IMR-90 (cell line): Measurements from ENCODE around the gene TOMM20. TPM values are rescaled to one million over a fixed set of nuclear protein-coding genes. Genes with fewer than 3 reads are reported as not detected.

Experiments used
- ATAC-seq: fragments of 200-7000 bp; cut with Tn5 transposase; 2 replicates; pipeline ENCODE4 v1.9.1; 2020; ENCODE audit warnings: low read depth, mild to moderate bottlenecking, moderate library complexity
- BruUV-seq: library from RNA; stranded (reverse); fragments of 400-500 nt; replicated peaks from 2 replicates; lab custom pipeline; 2021; lab: Mats Ljungman, UMichigan
- CTCF ChIA-PET: fragments of 300-600 bp; formaldehyde crosslinking; extraction: SDS; loops from one replicate; lab custom pipeline; 2021; ENCODE audit warnings: antibody characterized with exemption; lab: Yijun Ruan, JAX
- POLR2A ChIA-PET: fragments of 300-600 bp; sonication (Branson Sonifier 250); formaldehyde crosslinking; loops from one replicate; lab custom pipeline; 2022; ENCODE audit warnings: antibody characterized with exemption; ENCODE audit not compliant: unreplicated experiment; lab: Charles Lee
- DNase-seq: peaks from one replicate; pipeline ENCODE4 v3.0.0; 2013
- H2AFZ ChIP-seq: replicated peaks from 2 replicates; pipeline ENCODE3; 2013; ENCODE audit warnings: low read length, mild to moderate bottlenecking; ENCODE audit not compliant: poor library complexity
- H2AK5ac ChIP-seq: 2 replicates; pipeline ENCODE4 v1.6.1; 2013; ENCODE audit warnings: low read depth, low read length, inconsistent platforms
- H2AK9ac ChIP-seq: replicated peaks from 2 replicates; pipeline ENCODE3; 2013; ENCODE audit warnings: mild to moderate bottlenecking, low read depth, low read length, moderate library complexity; ENCODE audit not compliant: poor library complexity
- H2BK120ac ChIP-seq: 2 replicates; pipeline ENCODE4 v1.6.1; 2013; ENCODE audit warnings: low read depth, low read length, inconsistent platforms
- H2BK15ac ChIP-seq: 3 replicates; pipeline ENCODE4 v1.6.1; 2013; ENCODE audit warnings: low read depth, low read length, inconsistent platforms
- H2BK20ac ChIP-seq: 2 replicates; pipeline ENCODE4 v1.6.1; 2013; ENCODE audit warnings: low read depth, mild to moderate bottlenecking, inconsistent platforms, low read length, moderate library complexity
- H2BK5ac ChIP-seq: 2 replicates; pipeline ENCODE4 v1.6.1; 2013; ENCODE audit warnings: mild to moderate bottlenecking, low read depth, low read length, inconsistent platforms; ENCODE audit not compliant: poor library complexity, severe bottlenecking
- H3K14ac ChIP-seq: replicated peaks from 2 replicates; pipeline ENCODE4 v1.6.1; 2013; ENCODE audit warnings: low read depth, low read length, inconsistent platforms
- H3K18ac ChIP-seq: 2 replicates; pipeline ENCODE4 v1.6.1; 2013; ENCODE audit warnings: low read depth, low read length, control low read depth
- H3K23ac ChIP-seq: 2 replicates; pipeline ENCODE4 v1.6.1; 2013; ENCODE audit warnings: low read depth, low read length, inconsistent platforms
- H3K27ac ChIP-seq: 2 replicates; pipeline ENCODE4 v1.5.1; 2013; ENCODE audit warnings: mild to moderate bottlenecking, control low read depth, low read length; ENCODE audit not compliant: insufficient read depth
- H3K27me3 ChIP-seq: 2 replicates; pipeline ENCODE4 v1.6.1; 2013; ENCODE audit warnings: low read length; ENCODE audit not compliant: control insufficient read depth, insufficient read depth
- H3K36me3 ChIP-seq: 2 replicates; pipeline ENCODE4 v1.6.1; 2013; ENCODE audit warnings: low read length, mixed read lengths; ENCODE audit not compliant: control insufficient read depth, insufficient read depth
- H3K4ac ChIP-seq: 2 replicates; pipeline ENCODE4 v1.6.1; 2013; ENCODE audit warnings: low read depth, low read length, inconsistent platforms
- H3K4me1 ChIP-seq: 2 replicates; pipeline ENCODE4 v1.6.1; 2013; ENCODE audit warnings: low read length, mixed read lengths; ENCODE audit not compliant: control insufficient read depth, insufficient read depth
- H3K4me2 ChIP-seq: 2 replicates; pipeline ENCODE4 v1.6.1; 2013; ENCODE audit warnings: low read depth, mild to moderate bottlenecking, control low read depth, low read length, moderate library complexity
- H3K4me3 ChIP-seq: 2 replicates; pipeline ENCODE4 v1.5.1; 2013; ENCODE audit warnings: low read depth, mild to moderate bottlenecking, control low read depth, low read length, moderate library complexity; ENCODE audit not compliant: insufficient read depth
- H3K56ac ChIP-seq: 2 replicates; pipeline ENCODE4 v1.6.1; 2013; ENCODE audit warnings: low read length, inconsistent platforms; ENCODE audit not compliant: insufficient read depth; ENCODE audit errors: extremely low read depth
- H3K79me1 ChIP-seq, 2 experiments: 2 replicates each; pipeline ENCODE4 v1.6.1; 2013; ENCODE audit warnings: low read length in 2 of 2, inconsistent platforms in 1 of 2, low read depth in 1 of 2
- H3K9ac ChIP-seq: 2 replicates; pipeline ENCODE4 v1.6.1; 2013; ENCODE audit warnings: low read depth, low read length, control low read depth
- H3K9me1 ChIP-seq: 2 replicates; pipeline ENCODE4 v1.6.1; 2013; ENCODE audit warnings: low read length, inconsistent platforms; ENCODE audit not compliant: insufficient read depth
- H3K9me3 ChIP-seq: 2 replicates; pipeline ENCODE4 v1.6.1; 2013; ENCODE audit warnings: low read length; ENCODE audit not compliant: control insufficient read depth, insufficient read depth
- H4K20me1 ChIP-seq: 2 replicates; pipeline ENCODE4 v1.6.1; 2013; ENCODE audit warnings: low read length, inconsistent platforms; ENCODE audit not compliant: insufficient read depth
- H4K5ac ChIP-seq: 2 replicates; pipeline ENCODE4 v1.6.1; 2013; ENCODE audit warnings: mild to moderate bottlenecking, low read depth, low read length, control low read depth
- H4K8ac ChIP-seq, 2 experiments: 2 replicates each; pipeline ENCODE4 v1.6.1; 2013; ENCODE audit warnings: low read depth in 2 of 2, low read length in 2 of 2, control low read depth in 1 of 2, inconsistent platforms in 1 of 2
- H4K91ac ChIP-seq: 2 replicates; pipeline ENCODE4 v1.6.1; 2013; ENCODE audit warnings: low read depth, low read length, inconsistent platforms; ENCODE audit not compliant: insufficient read depth
- CEBPB ChIP-seq: IDR thresholded peaks from 2 replicates; pipeline ENCODE4 v1.6.1; 2012; ENCODE audit warnings: low read depth, low read length, improper control_type of control experiment
- CHD1 ChIP-seq: IDR thresholded peaks from 2 replicates; pipeline ENCODE4 v1.6.1; 2012; ENCODE audit warnings: low read depth, low read length, improper control_type of control experiment
- MAFK ChIP-seq: IDR thresholded peaks from 2 replicates; pipeline ENCODE4 v1.6.1; 2012; ENCODE audit warnings: low read depth, low read length, improper control_type of control experiment
- WGBS, 2 experiments: methylation state at CpG; one replicate each; pipeline versions ENCODE4 v1.1.5 to v1.1.7; 2013; ENCODE audit warnings: missing lambda C conversion rate in 2 of 2; ENCODE audit not compliant: insufficient read length in 1 of 2; ENCODE audit errors: extremely low coverage in 2 of 2; 5-methylcytosine and 5-hydroxymethylcytosine counted together
- dilution Hi-C: fragments of 300-500 bp; cut with HindIII; formaldehyde crosslinking; loops from one replicate; pipeline ENCODE4 v1.14.3; 2018; ENCODE audit warnings: low sequenced_read_pairs; ENCODE audit not compliant: unreplicated experiment
- in situ Hi-C: fragments of 300-500 bp; cut with MboI; formaldehyde crosslinking; loops from 3 replicates; pipeline ENCODE4 v1.14.3; 2019; ENCODE audit warnings: low sequenced_read_pairs, inconsistent platforms, mixed read lengths
- intact Hi-C: fragments of 100-400 bp; cut with micrococcal nuclease; formaldehyde crosslinking; loops from 2 replicates; pipeline ENCODE4 v1.10.0; 2022
- polyA plus RNA-seq, 3 experiments: library from polyadenylated mRNA; depleted of rRNA; stranded (reverse); fragments of >200 nt; gene quantifications; 2 replicates each; pipeline ENCODE4 v1.2.3, GENCODE V29; 2012; ENCODE audit warnings: low replicate concordance in 1 of 3
- total RNA-seq: library from RNA; depleted of rRNA; stranded (reverse); fragments of >200 nt; gene quantifications from 2 replicates; pipeline ENCODE4 v1.2.3, GENCODE V29; 2012
- TF ChIP-seq, protein P1 (sequence below): conservative IDR thresholded peaks from 2 replicates; pipeline ENCODE4 v1.5.1; 2012; ENCODE audit warnings: mild to moderate bottlenecking, low read depth, low read length, improper control_type of control experiment

TOMM20 gene
- total and polyA plus RNA-seq, 2 of the 4 experiments (the other 2 are of a cell fraction): 75.3 to 84.4 TPM

DNA sequence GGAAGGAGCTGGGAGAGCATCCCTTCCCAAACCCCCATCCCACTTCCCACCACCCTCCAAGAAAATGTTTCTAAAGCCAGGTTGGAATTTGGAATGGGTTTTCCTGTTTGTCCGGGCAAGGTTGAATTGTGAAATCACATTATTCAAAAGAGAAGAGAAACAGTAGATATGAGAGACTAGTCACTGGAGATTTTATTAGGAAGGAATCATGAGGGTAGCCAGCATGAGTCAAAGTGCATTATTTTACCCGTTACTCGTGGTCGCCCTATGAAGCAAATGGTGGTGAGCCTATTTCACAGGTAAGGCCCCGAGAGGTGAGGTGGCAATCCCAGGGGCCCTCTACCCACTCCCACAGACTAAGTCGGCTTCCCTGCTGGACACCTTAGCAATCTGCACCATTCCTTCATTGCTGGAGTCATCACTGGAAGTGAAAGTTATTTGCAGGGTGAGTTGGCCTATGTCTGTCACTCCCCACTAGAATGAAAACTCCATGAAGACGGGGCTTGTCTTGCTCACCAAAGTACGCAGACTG is 52.8 kb downstream of the TOMM20 start:
- Histone ChIP-seq H3K27ac (peak overlapping the region; percentile 95), H3K18ac (peak overlapping the region; percentile 66), H3K4ac (peak overlapping the region; percentile 94), H2BK120ac (peak overlapping the region; percentile 90), H2BK15ac (peak overlapping the region; percentile 82; the same call in 2 of the 3 replicates), H3K14ac (peak overlapping the region; percentile 90), H3K27me3 (no peaks in the 10 kb centered on the region), H3K4me2 (peak overlapping the region; percentile 60), H3K9ac (0 out of 2 replicates have a peak overlapping the region, but pooled peaks have one; percentile 25), H3K4me3 (no peak overlapping the region), H2BK20ac (peak overlapping the region; percentile 98), H4K8ac (peak overlapping the region; percentile 24 to 80), H4K5ac (peak overlapping the region; percentile 76), H3K9me1 (peaks cover 39% of the 10 kb centered on the region), H3K36me3 (no peaks in the 10 kb centered on the region), H2AK9ac (peak overlapping the region; percentile 83), H3K4me1 (peaks cover 43% of the 10 kb centered on the region), H3K56ac (peak overlapping the region; percentile 78; the same call in 1 of the 2 replicates), H2BK5ac (peak overlapping the region; percentile 96), H2AFZ (peak overlapping the region; percentile 80), H3K79me1 (peaks cover 0 to 3% of the 10 kb centered on the region in 2 experiments; a peak in 1 of 4 replicates), H4K20me1 (no peaks in the 10 kb centered on the region; the same call in 1 of the 2 replicates), H2AK5ac (peak overlapping the region; percentile 75), H3K9me3 (no peaks in the 10 kb centered on the region), H4K91ac (peak overlapping the region; percentile 80), H3K23ac (peak overlapping the region; percentile 94)
- TF ChIP-seq CEBPB (peak; percentile 89), CHD1 (0 out of 2 replicates have a peak, but pooled peaks have one; percentile 86), MAFK (no peak)
- TF ChIP-seq, protein P1, sequence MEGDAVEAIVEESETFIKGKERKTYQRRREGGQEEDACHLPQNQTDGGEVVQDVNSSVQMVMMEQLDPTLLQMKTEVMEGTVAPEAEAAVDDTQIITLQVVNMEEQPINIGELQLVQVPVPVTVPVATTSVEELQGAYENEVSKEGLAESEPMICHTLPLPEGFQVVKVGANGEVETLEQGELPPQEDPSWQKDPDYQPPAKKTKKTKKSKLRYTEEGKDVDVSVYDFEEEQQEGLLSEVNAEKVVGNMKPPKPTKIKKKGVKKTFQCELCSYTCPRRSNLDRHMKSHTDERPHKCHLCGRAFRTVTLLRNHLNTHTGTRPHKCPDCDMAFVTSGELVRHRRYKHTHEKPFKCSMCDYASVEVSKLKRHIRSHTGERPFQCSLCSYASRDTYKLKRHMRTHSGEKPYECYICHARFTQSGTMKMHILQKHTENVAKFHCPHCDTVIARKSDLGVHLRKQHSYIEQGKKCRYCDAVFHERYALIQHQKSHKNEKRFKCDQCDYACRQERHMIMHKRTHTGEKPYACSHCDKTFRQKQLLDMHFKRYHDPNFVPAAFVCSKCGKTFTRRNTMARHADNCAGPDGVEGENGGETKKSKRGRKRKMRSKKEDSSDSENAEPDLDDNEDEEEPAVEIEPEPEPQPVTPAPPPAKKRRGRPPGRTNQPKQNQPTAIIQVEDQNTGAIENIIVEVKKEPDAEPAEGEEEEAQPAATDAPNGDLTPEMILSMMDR: 0 out of 2 replicates have a peak, but pooled peaks have one; percentile 7
- POLR2A ChIA-PET: no interaction called here
- no peak for ATAC-seq
- dilution Hi-C loops (no loop called here), in situ Hi-C loops (loop anchor here (25.0 kb wide), 1 partner anchor 214 kb away; no protein-coding TSS in a partner anchor), intact Hi-C loops (loop anchor here (2.0 to 5.0 kb wide), 2 partner anchors 64 to 463 kb away; no protein-coding TSS in a partner anchor)
- 14% methylated on average over 1 of the region's 8 CpGs; no CpG with 5 or more reads in 1 of the 2 experiments for WGBS, 2 experiments
- no TSS peak for BruUV-seq
- DNase-seq: no peak
- CTCF ChIA-PET: interaction anchor here (1.1 kb wide), 1 partner anchor 8 kb away, joined by 3 read pairs; no protein-coding TSS in a partner anchor
